Uterus (tissue), 4 donors: Measurements from ENCODE around the gene NRDC. TPM values are rescaled to one million over a fixed set of nuclear protein-coding genes. Genes with fewer than 3 reads are reported as not detected.

Source experiments
- DNase-seq, 2 donors: peaks; one replicate each; pipeline ENCODE4 v3.0.0-alpha.2; 2019 to 2020
- H3K27ac ChIP-seq, 2 donors: fragments of 200-600 bp; sonication (generic); 1 replicate in 1 of 2; 2 replicates in 1 of 2; pipeline ENCODE4 v1.5.1; 2016 to 2018
- H3K27me3 ChIP-seq, 2 donors: fragments of 200-600 bp; sonication (generic); one replicate each; pipeline ENCODE4 v1.5.1; 2018 to 2019; ENCODE audit warnings: control low read depth in 1 of 2
- H3K36me3 ChIP-seq, 2 donors: fragments of 200-600 bp; sonication (generic); one replicate each; pipeline ENCODE4 v1.5.1; 2019; ENCODE audit warnings: control low read depth in 1 of 2
- H3K4me1 ChIP-seq, 2 donors: fragments of 200-600 bp; sonication (generic); one replicate each; pipeline ENCODE4 v1.5.1; 2018 to 2019; ENCODE audit warnings: control low read depth in 1 of 2
- H3K4me3 ChIP-seq, 2 donors: fragments of 200-600 bp; sonication (generic); 1 replicate in 1 of 2; 2 replicates in 1 of 2; pipeline ENCODE4 v1.5.1; 2018 to 2019; ENCODE audit warnings: mild to moderate bottlenecking in 1 of 2
- H3K9me3 ChIP-seq, 2 donors: fragments of 200-600 bp; sonication (generic); one replicate each; pipeline ENCODE4 v1.5.1; 2019; ENCODE audit warnings: control low read depth in 1 of 2
- CTCF ChIP-seq, 4 experiments: fragments of 200-600 bp in 2 of 4; fragments of 450-650 bp in 2 of 4; sonication (generic) in 2 of 4; IDR thresholded peaks; one replicate each; pipeline ENCODE4 v1.5.1; 2016 to 2019; ENCODE audit warnings: antibody characterized with exemption in 4 of 4, mild to moderate bottlenecking in 2 of 4, moderate library complexity in 1 of 4
- POLR2A ChIP-seq, 2 donors: fragments of 450-650 bp; IDR thresholded peaks; one replicate each; pipeline ENCODE4 v1.6.1; 2016; ENCODE audit warnings: antibody characterized with exemption in 2 of 2, mild to moderate bottlenecking in 1 of 2, moderate library complexity in 1 of 2
- intact Hi-C: fragments of 100-400 bp; cut with DNase I; formaldehyde crosslinking; loops from one replicate; pipeline ENCODE4 v1.15.1; 2023; ENCODE audit warnings: low total_unique reads
- total RNA-seq, 4 donors: library from RNA; depleted of rRNA in 3 of 4; stranded (reverse); fragments of >200 nt in 3 of 4; gene quantifications; one replicate each; pipeline versions ENCODE4 v1.1.0 to v1.2.4, GENCODE V29; 2014 to 2023
- donor health status: DM: yes; HTN: yes; CAD: no.

Gene NRDC
- total RNA-seq, 4 donors from 2014 or later, result 35.1 to 145 (median 75.6) TPM

GRCh38 chr1:51750729-51751128, 127.8 kb downstream of the NRDC start:
- DNase-seq, result no peak
- Histone ChIP-seq H3K27ac (no peak overlapping the region), H3K4me3 (no peak overlapping the region), H3K4me1 (no peaks in the 10 kb centered on the region), H3K27me3 (no peaks in the 10 kb centered on the region), H3K9me3 (no peaks in the 10 kb centered on the region), H3K36me3 (no peaks in the 10 kb centered on the region)
- intact Hi-C loops, result no loop called here
- no peak for TF ChIP-seq CTCF (IDR thresholded peaks at IDR 0.05)
- TF ChIP-seq POLR2A (IDR thresholded peaks at IDR 0.05), result no peak

GRCh38 chr1:51750218-51750617, 128.3 kb downstream of the NRDC start:
- intact Hi-C loops, result no loop called here
- no peak for DNase-seq
- Histone ChIP-seq H3K4me1 (no peaks in the 10 kb centered on the region), H3K27me3 (no peaks in the 10 kb centered on the region), H3K36me3 (no peaks in the 10 kb centered on the region), H3K9me3 (no peaks in the 10 kb centered on the region), H3K4me3 (no peak overlapping the region), H3K27ac (no peak overlapping the region)
- TF ChIP-seq POLR2A (IDR thresholded peaks at IDR 0.05), result no peak
- TF ChIP-seq CTCF (IDR thresholded peaks at IDR 0.05), result no peak

GRCh38 chr1:51749151-51749550, 129.4 kb downstream of the NRDC start:
- Histone ChIP-seq H3K27me3 (no peaks in the 10 kb centered on the region), H3K27ac (no peak overlapping the region), H3K36me3 (no peaks in the 10 kb centered on the region), H3K4me1 (no peaks in the 10 kb centered on the region), H3K4me3 (no peak overlapping the region), H3K9me3 (no peaks in the 10 kb centered on the region)
- DNase-seq, result no peak
- TF ChIP-seq CTCF (IDR thresholded peaks at IDR 0.05) (no peak), POLR2A (IDR thresholded peaks at IDR 0.05) (no peak)
- intact Hi-C loops, result no loop called here

GRCh38 chr1:51745304-51745570, 133.3 kb downstream of the NRDC start:
- H3K4me1 ChIP-seq, result no peaks in the 10 kb centered on the region
- TF ChIP-seq POLR2A (IDR thresholded peaks at IDR 0.05) (no peak), CTCF (IDR thresholded peaks at IDR 0.05) (no peak)
- intact Hi-C loops, result no loop called here
- no peaks in the 10 kb centered on the region for H3K36me3 ChIP-seq
- H3K27ac ChIP-seq, result no peak overlapping the region
- no peaks in the 10 kb centered on the region for H3K27me3 ChIP-seq
- no peak overlapping the region for H3K4me3 ChIP-seq
- DNase-seq, result no peak
- H3K9me3 ChIP-seq, result no peaks in the 10 kb centered on the region

- TF ChIP-seq CTCF (IDR thresholded peaks at IDR 0.05) (no peak), POLR2A (IDR thresholded peaks at IDR 0.05) (no peak)
- Histone ChIP-seq H3K36me3 (no peaks in the 10 kb centered on the region), H3K4me1 (no peaks in the 10 kb centered on the region), H3K4me3 (no peak overlapping the region), H3K27ac (no peak overlapping the region), H3K9me3 (no peaks in the 10 kb centered on the region), H3K27me3 (no peaks in the 10 kb centered on the region)
- DNase-seq, result no peak
- intact Hi-C loops, result no loop called here
Observed at GRCh38 chr1:51744506-51745303, 133.8 kb downstream of the NRDC start.
